SU-DHL-6 (cell line): ENCODE data around the gene FADS3.

Source experiments
- CTCF ChIP-seq: fragments of 200-600 bp; sonication (generic); IDR thresholded peaks from one replicate; pipeline ENCODE4 v1.5.1; 2017; ENCODE audit warnings: antibody characterized with exemption, mild to moderate bottlenecking, low read length, moderate library complexity; ENCODE audit not compliant: insufficient read depth, poor library complexity, severe bottlenecking
- EZH2phosphoT487 ChIP-seq: fragments of 200-600 bp; sonication (generic), shearing (Covaris generic); conservative IDR thresholded peaks from 2 replicates; pipeline ENCODE4 v1.6.1; 2018; ENCODE audit warnings: mild to moderate bottlenecking, antibody characterized with exemption, low read length, moderate library complexity, mixed read lengths

- TF ChIP-seq CTCF (no peak), EZH2phosphoT487 (no peak)
Observed at GRCh38 chr11:61907871-61908729, 16.8 kb upstream of the FADS3 start.
